ENCODE data around the gene PRSS38. TPM values are rescaled to one million over a fixed set of nuclear protein-coding genes. Genes with fewer than 3 reads are reported as not detected.

The PRSS38 gene
- total and polyA plus RNA-seq, 2 experiments from 2014 or later = not detected

DNA sequence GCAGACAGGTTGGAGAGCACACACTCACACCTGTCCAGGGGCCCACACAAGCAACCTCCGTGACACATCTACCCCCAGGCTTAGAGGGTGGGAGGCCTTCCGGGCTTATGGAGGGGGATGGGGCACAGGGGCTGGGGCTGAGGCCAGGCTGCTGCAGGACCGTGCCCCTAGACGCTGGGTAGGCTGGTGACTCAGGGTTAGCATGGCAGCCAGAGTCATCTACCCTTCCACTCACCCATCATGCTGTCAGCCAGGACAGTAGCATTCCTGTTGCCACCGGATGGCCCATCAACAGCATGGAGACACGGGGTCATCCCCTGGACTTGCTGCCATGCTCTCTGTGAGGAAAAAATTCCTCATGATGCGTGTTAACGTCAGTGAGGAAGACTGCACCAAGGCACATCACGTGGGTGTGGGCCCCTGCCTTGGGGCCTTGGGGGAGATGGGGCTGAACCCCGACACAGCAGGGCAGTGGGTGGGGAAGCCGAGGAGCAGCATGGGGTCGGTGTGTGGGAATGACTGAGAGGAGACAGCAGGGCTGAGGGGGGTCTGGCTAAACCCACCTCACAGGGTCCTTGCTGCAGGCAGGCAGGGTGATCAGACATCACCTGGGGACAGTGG is 79.5 kb downstream of the PRSS38 start:
- Mint-ChIP-seq H3K4me3 (no peak overlapping the region), H3K27ac (no peak overlapping the region), H3K4me1 (peaks cover 11% of the 10 kb centered on the region), H3K9me3 (no peaks in the 10 kb centered on the region), H3K27me3 (ENCODE audit: insufficient read depth, low read depth, poor library complexity) (peaks cover 15% of the 10 kb centered on the region), H3K36me3 (ENCODE audit: low read depth) (no peaks in the 10 kb centered on the region; the same call in 2 of the 3 replicates)
- H2AFZ ChIP-seq = no peak overlapping the region
- H3K4me1 ChIP-seq (ENCODE audit: insufficient read depth) = 0 out of 2 replicates have a peak, but pooled peaks cover 3% of the 10 kb centered on the region
- H3K36me3 ChIP-seq (ENCODE audit: insufficient read depth) = no peaks in the 10 kb centered on the region
- no peak overlapping the region for H3K27ac ChIP-seq (ENCODE audit: low read depth)
- DNase-seq (ENCODE audit: low spot score) = no peak
- H3K9me2 ChIP-seq (ENCODE audit: insufficient read depth) = no peaks in the 10 kb centered on the region
- no peaks in the 10 kb centered on the region for H3K27me3 ChIP-seq (ENCODE audit: insufficient read depth)
- no peaks in the 10 kb centered on the region for H4K20me1 ChIP-seq (replicated peaks; ENCODE audit: insufficient read depth)
- no peak overlapping the region for H3K4me3 ChIP-seq
- no peaks in the 10 kb centered on the region for H3F3A ChIP-seq (replicated peaks; ENCODE audit: low read depth)
- no peaks in the 10 kb centered on the region for H3K79me2 ChIP-seq (replicated peaks; ENCODE audit: insufficient read depth)
- no peak overlapping the region for H3K4me2 ChIP-seq
- TF ChIP-seq, protein P1, sequence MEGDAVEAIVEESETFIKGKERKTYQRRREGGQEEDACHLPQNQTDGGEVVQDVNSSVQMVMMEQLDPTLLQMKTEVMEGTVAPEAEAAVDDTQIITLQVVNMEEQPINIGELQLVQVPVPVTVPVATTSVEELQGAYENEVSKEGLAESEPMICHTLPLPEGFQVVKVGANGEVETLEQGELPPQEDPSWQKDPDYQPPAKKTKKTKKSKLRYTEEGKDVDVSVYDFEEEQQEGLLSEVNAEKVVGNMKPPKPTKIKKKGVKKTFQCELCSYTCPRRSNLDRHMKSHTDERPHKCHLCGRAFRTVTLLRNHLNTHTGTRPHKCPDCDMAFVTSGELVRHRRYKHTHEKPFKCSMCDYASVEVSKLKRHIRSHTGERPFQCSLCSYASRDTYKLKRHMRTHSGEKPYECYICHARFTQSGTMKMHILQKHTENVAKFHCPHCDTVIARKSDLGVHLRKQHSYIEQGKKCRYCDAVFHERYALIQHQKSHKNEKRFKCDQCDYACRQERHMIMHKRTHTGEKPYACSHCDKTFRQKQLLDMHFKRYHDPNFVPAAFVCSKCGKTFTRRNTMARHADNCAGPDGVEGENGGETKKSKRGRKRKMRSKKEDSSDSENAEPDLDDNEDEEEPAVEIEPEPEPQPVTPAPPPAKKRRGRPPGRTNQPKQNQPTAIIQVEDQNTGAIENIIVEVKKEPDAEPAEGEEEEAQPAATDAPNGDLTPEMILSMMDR (conservative IDR thresholded peaks at IDR 0.05; ENCODE audit: low read depth in 2 of 2) = no peak
- no peak for TF ChIP-seq EZH2 (IDR thresholded peaks at IDR 0.05; ENCODE audit: low read depth, unreplicated experiment)
- no peak for TF ChIP-seq EZH2phosphoT487 (IDR thresholded peaks at IDR 0.05; ENCODE audit: unreplicated experiment)
- TF ChIP-seq ZNF462 (CRISPR knock-in tag; IDR thresholded peaks at IDR 0.05) = no peak
- no peak for TF ChIP-seq REST (IDR thresholded peaks at IDR 0.05; ENCODE audit: unreplicated experiment)
- no peak for TF ChIP-seq ZNF114 (CRISPR knock-in tag; IDR thresholded peaks at IDR 0.05)
- TF ChIP-seq ZNF331 (CRISPR knock-in tag; IDR thresholded peaks at IDR 0.05; ENCODE audit: low read depth) = no peak
- TF ChIP-seq POLR2AphosphoS5 (IDR thresholded peaks at IDR 0.05; ENCODE audit: low read depth) = no peak
- TF ChIP-seq NANOG (IDR thresholded peaks at IDR 0.05; ENCODE audit: borderline replicate concordance) = no peak
- TF ChIP-seq CREB1 (CRISPR knock-in tag; IDR thresholded peaks at IDR 0.05; ENCODE audit: low read depth) = no peak
- TF ChIP-seq ETS1 (IDR thresholded peaks at IDR 0.05) = no peak
- TF ChIP-seq STAT1 (IDR thresholded peaks at IDR 0.05; ENCODE audit: unreplicated experiment) = no peak
- no peak for TF ChIP-seq JUNB (IDR thresholded peaks at IDR 0.05; ENCODE audit: unreplicated experiment)
- ATAC-seq = no peak
